ENCODE data around the gene RASAL2.

DNA sequence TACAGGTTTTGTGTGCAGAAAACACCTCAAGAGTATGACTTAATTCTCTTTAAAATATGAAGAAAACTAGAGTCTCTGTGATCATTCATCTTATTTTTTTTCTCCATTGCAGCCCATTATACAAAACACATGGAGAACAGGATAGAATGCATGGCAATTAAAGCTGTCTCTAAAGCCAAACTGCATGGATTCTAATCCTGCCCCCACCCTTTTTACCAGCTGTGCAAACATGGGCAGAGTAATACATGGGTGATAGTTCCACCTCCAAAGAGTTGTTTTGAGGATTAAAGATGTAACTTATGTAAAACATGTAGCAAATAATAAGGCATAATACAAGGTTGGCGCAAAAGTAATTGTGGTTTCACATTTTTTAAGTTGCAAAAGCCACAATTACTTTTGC, 288.5 kb downstream of the RASAL2 start:
- TF ChIP-seq POLR2AphosphoS5 (IDR thresholded peaks at IDR 0.05; ENCODE audit: low read depth, low read length) (no peak), POLR2A (IDR thresholded peaks at IDR 0.05; ENCODE audit: low read depth, low read length) (no peak)

Measured in GM12892 (cell line).